Measurements from ENCODE around the gene LTA. TPM values are rescaled to one million over a fixed set of nuclear protein-coding genes. Genes with fewer than 3 reads are reported as not detected.
A peak's percentile ranks its signal among the peaks of the same experiment; 100 is the strongest.

The LTA gene
- total and polyA plus RNA-seq, 12 donors: 0.06 to 0.86 (median 0.29) TPM; not detected in 8

DNA sequence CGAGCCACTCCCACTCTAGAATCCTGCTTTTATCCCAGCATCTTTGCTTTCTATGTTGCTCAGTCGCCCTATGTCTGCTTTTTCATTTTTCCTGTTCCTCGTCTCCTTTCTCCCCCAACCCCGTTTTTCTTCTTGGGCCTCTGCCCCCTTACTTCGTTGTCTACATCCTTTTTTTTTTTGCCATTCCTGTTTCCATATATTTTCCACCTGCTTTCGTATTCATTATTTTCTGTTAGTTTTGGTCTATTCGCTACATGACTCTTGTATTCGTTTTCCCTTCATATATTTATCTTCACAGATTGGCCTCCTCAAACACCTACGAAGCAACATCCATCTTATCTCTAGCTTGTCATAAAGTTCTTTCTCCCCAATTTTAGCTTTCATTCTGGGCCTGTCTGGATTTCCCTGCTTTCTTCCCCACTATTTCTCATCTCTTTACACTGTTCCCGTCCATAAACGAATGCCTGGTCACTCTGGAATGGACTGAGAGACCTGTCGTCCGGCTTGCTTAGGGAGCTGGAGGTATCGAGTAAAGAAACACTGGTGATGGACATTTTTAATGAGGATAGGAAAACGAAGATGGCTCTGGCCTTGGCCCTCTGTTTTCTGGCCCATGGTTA, 49.3 kb downstream of the LTA start:
- H3K4me3 ChIP-seq: peak overlapping the region; percentile 68 to 99 (median 80)
- H3K27me3 ChIP-seq: no peaks in the 10 kb centered on the region
- ATAC-seq (no peak), DNase-seq (no peak)
- peaks cover 0 to 42% (median 29%) of the 10 kb centered on the region in 9 donors for H3K36me3 ChIP-seq
- TF ChIP-seq, protein P1, sequence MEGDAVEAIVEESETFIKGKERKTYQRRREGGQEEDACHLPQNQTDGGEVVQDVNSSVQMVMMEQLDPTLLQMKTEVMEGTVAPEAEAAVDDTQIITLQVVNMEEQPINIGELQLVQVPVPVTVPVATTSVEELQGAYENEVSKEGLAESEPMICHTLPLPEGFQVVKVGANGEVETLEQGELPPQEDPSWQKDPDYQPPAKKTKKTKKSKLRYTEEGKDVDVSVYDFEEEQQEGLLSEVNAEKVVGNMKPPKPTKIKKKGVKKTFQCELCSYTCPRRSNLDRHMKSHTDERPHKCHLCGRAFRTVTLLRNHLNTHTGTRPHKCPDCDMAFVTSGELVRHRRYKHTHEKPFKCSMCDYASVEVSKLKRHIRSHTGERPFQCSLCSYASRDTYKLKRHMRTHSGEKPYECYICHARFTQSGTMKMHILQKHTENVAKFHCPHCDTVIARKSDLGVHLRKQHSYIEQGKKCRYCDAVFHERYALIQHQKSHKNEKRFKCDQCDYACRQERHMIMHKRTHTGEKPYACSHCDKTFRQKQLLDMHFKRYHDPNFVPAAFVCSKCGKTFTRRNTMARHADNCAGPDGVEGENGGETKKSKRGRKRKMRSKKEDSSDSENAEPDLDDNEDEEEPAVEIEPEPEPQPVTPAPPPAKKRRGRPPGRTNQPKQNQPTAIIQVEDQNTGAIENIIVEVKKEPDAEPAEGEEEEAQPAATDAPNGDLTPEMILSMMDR (IDR thresholded peaks at IDR 0.05): no peak
- H3K9me3 ChIP-seq: no peaks in the 10 kb centered on the region
- H3K4me1 ChIP-seq: peaks cover 0 to 24% (median 21%) of the 10 kb centered on the region in 9 donors
- intact Hi-C loops (cut with DNase I): loop anchor here in 2 of 10 donors (2.0 to 5.0 kb wide), 2 partner anchors 31 to 276 kb away; partner anchors contain the start of genes BAG6 (in 1 of the 2) and EHMT2 (in 1 of the 2)
- WGBS, 2 donors: 6 to 8% methylated on average over 15 of the region's 15 CpGs
- peak overlapping the region; percentile 83 to 99 (median 96) for H3K27ac ChIP-seq

DNA sequence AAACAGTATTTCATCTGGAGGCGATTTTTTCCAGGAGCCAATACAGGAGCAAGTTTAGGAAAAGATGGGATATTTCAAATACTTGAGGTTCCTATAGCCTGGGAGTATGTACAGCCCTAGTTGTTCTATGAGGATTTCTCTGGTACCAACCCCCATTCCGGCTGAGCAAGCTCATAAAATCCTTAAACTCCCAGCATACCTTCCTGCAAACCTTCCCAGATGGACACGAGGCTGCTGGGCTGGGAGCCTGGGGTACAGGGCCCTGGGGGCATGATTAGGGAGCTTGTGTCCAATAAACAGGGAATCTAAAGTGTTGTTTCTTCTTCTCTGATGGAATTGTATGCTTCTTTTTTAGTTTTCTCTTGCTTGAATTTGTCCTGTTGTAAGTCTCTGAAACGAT, 49.9 kb downstream of the LTA start:
- H3K4me1 ChIP-seq: peaks cover 0 to 24% (median 21%) of the 10 kb centered on the region in 9 donors
- H3K27me3 ChIP-seq: no peaks in the 10 kb centered on the region
- intact Hi-C loops (cut with DNase I): loop anchor here in 2 of 10 donors (2.0 to 5.0 kb wide), 2 partner anchors 31 to 275 kb away; partner anchors contain the start of genes BAG6 (in 1 of the 2) and EHMT2 (in 1 of the 2)
- TF ChIP-seq, protein P1 (IDR thresholded peaks at IDR 0.05): no peak
- H3K36me3 ChIP-seq: peaks cover 0 to 48% (median 35%) of the 10 kb centered on the region in 9 donors
- ATAC-seq (no peak), DNase-seq (no peak)
- 21 to 26% methylated on average over 4 of the region's 4 CpGs for WGBS, 2 donors
- peak overlapping the region in 8 of 10 donors; percentile 12 to 99 (median 95) for H3K27ac ChIP-seq
- peak overlapping the region in 8 of 10 donors; percentile 70 to 99 (median 86) for H3K4me3 ChIP-seq
- no peaks in the 10 kb centered on the region for H3K9me3 ChIP-seq

DNA sequence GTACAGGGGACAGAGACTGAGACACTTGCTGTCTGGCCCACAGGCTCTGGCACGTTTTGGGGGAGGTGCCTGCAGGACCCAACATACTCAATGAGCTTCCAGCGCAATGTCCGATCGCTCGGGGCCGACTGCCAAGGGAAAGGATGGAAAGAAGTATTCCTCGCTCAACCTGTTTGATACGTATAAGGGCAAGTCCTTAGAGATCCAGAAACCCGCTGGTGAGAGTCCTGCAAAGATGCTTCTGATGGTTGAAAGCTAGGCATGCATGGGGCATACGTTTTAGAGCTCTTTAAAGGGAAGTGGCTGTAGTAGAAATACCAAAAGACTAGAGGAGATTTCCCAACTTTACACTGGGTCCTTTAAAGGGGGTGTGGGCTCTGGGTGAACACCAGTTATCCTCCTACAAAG, 50.6 kb downstream of the LTA start:
- peak overlapping the region in 2 of 10 donors; percentile 74 to 79 for H3K4me3 ChIP-seq
- no peak for ATAC-seq
- TF ChIP-seq, protein P1 (IDR thresholded peaks at IDR 0.05): no peak
- H3K36me3 ChIP-seq: peaks cover 0 to 55% (median 42%) of the 10 kb centered on the region in 9 donors
- 44 to 57% methylated on average over 10 of the region's 10 CpGs for WGBS, 2 donors
- intact Hi-C loops (cut with DNase I): loop anchor here in 1 of 10 donors (5.0 kb wide), 1 partner anchor 275 kb away; the partner anchor contains the start of gene EHMT2
- H3K27ac ChIP-seq: peak overlapping the region in 5 of 10 donors; percentile 12 to 99 (median 95)
- no peaks in the 10 kb centered on the region for H3K27me3 ChIP-seq
- no peak for DNase-seq
- no peaks in the 10 kb centered on the region for H3K9me3 ChIP-seq
- peaks cover 0 to 24% (median 21%) of the 10 kb centered on the region in 9 donors for H3K4me1 ChIP-seq

Other genes with a start within 250 kb of the LTA start
Only the 30 nearest of the 34 such genes appear.
- 1,000 to 10,000 TPM in 1 of 10 donors, 100 to 1,000 TPM in 9; 252 to 2,676 (median 383) TPM for gene HLA-B, start 215.1 kb upstream of the LTA start, total RNA-seq
- 100 to 1,000 TPM; 516 to 656 TPM for gene HLA-B, start 215.1 kb upstream of the LTA start, polyA plus RNA-seq
- 10 to 100 TPM in 2 of 10 donors, 1 to 10 TPM in 8; 3.2 to 15.0 (median 8.7) TPM for gene MICA, start 168.7 kb upstream of the LTA start, total RNA-seq
- 10 to 100 TPM; 21.2 to 36.0 TPM for gene MICA, start 168.7 kb upstream of the LTA start, polyA plus RNA-seq
- 1 to 10 TPM in 6 of 10 donors, under 1 TPM in 4; 0.66 to 4.3 (median 1.6) TPM for gene MICB, start 74.1 kb upstream of the LTA start, total RNA-seq
- 1 to 10 TPM; 1.0 to 1.2 TPM for gene MICB, start 74.1 kb upstream of the LTA start, polyA plus RNA-seq
- gene MCCD1, start 43.3 kb upstream of the LTA start, total RNA-seq: not detected
- gene MCCD1, start 43.3 kb upstream of the LTA start, polyA plus RNA-seq: not detected
- gene DDX39B, start 30.3 kb upstream of the LTA start, total RNA-seq: 100 to 1,000 TPM; 154 to 193 (median 172) TPM
- 100 to 1,000 TPM; 160 to 422 TPM for gene DDX39B, start 30.3 kb upstream of the LTA start, polyA plus RNA-seq
- 1 to 10 TPM in 9 of 10 donors, under 1 TPM in 1; 0.97 to 2.2 (median 2.0) TPM for gene ATP6V1G2, start 25.7 kb upstream of the LTA start, total RNA-seq
- gene ATP6V1G2, start 25.7 kb upstream of the LTA start, polyA plus RNA-seq: 1 to 10 TPM in 1 of 2 donors, under 1 TPM in 1; 0.88 to 2.5 TPM
- gene NFKBIL1, start 24.7 kb upstream of the LTA start, total RNA-seq: 10 to 100 TPM in 9 of 10 donors, 1 to 10 TPM in 1; 9.7 to 15.8 (median 11.7) TPM
- 10 to 100 TPM; 18.5 to 22.2 TPM for gene NFKBIL1, start 24.7 kb upstream of the LTA start, polyA plus RNA-seq
- gene TNF, start 3.3 kb downstream of the LTA start, total RNA-seq: 1 to 10 TPM in 2 of 10 donors, under 1 TPM in 7, not detected in 1; 0.33 to 3.0 (median 0.61) TPM
- under 1 TPM; 0.16 to 0.51 TPM for gene TNF, start 3.3 kb downstream of the LTA start, polyA plus RNA-seq
- 1 to 10 TPM in 3 of 10 donors, under 1 TPM in 6, not detected in 1; 0.26 to 10.0 (median 0.67) TPM for gene LTB, start 10.1 kb downstream of the LTA start, total RNA-seq
- under 1 TPM; 0.51 to 0.65 TPM for gene LTB, start 10.1 kb downstream of the LTA start, polyA plus RNA-seq
- 10 to 100 TPM in 1 of 10 donors, 1 to 10 TPM in 9; 2.6 to 35.6 (median 3.9) TPM for gene LST1, start 14.0 kb downstream of the LTA start, total RNA-seq
- 1 to 10 TPM; 6.5 to 8.7 TPM for gene LST1, start 14.0 kb downstream of the LTA start, polyA plus RNA-seq
- gene NCR3, start 20.7 kb downstream of the LTA start, total RNA-seq: 1 to 10 TPM in 1 of 10 donors, under 1 TPM in 2, not detected in 7; 0.31 to 1.0 (median 0.33) TPM
- not detected for gene NCR3, start 20.7 kb downstream of the LTA start, polyA plus RNA-seq
- 10 to 100 TPM in 3 of 10 donors, 1 to 10 TPM in 7; 2.8 to 62.1 (median 6.2) TPM for gene AIF1, start 42.9 kb downstream of the LTA start, total RNA-seq
- 10 to 100 TPM; 18.2 to 20.2 TPM for gene AIF1, start 42.9 kb downstream of the LTA start, polyA plus RNA-seq
- 100 to 1,000 TPM in 4 of 10 donors, 10 to 100 TPM in 6; 83.9 to 105 (median 98.9) TPM for gene PRRC2A, start 48.4 kb downstream of the LTA start, total RNA-seq
- gene PRRC2A, start 48.4 kb downstream of the LTA start, polyA plus RNA-seq: 100 to 1,000 TPM in 1 of 2 donors, 10 to 100 TPM in 1; 93.4 to 179 TPM
- 100 to 1,000 TPM; 262 to 347 (median 300) TPM for gene BAG6, start 80.4 kb downstream of the LTA start, total RNA-seq
- 100 to 1,000 TPM; 311 to 522 TPM for gene BAG6, start 80.4 kb downstream of the LTA start, polyA plus RNA-seq
- 1 to 10 TPM; 1.8 to 3.9 (median 2.5) TPM for gene APOM, start 83.6 kb downstream of the LTA start, total RNA-seq
- gene APOM, start 83.6 kb downstream of the LTA start, polyA plus RNA-seq: 1 to 10 TPM; 3.2 to 7.4 TPM
- 10 to 100 TPM; 15.9 to 23.3 (median 18.0) TPM for gene C6orf47, start 88.5 kb downstream of the LTA start, total RNA-seq
- gene C6orf47, start 88.5 kb downstream of the LTA start, polyA plus RNA-seq: 10 to 100 TPM; 18.5 to 22.2 TPM
- 10 to 100 TPM; 14.5 to 23.8 (median 18.3) TPM for gene GPANK1, start 92.7 kb downstream of the LTA start, total RNA-seq
- 10 to 100 TPM; 15.4 to 17.8 TPM for gene GPANK1, start 92.7 kb downstream of the LTA start, polyA plus RNA-seq
- 100 to 1,000 TPM; 101 to 153 (median 115) TPM for gene CSNK2B, start 93.8 kb downstream of the LTA start, total RNA-seq
- gene CSNK2B, start 93.8 kb downstream of the LTA start, polyA plus RNA-seq: 100 to 1,000 TPM; 109 to 199 TPM
- gene LY6G5B, start 97.7 kb downstream of the LTA start, total RNA-seq: 1 to 10 TPM; 2.4 to 6.7 (median 3.8) TPM
- 1 to 10 TPM; 3.6 to 7.3 TPM for gene LY6G5B, start 97.7 kb downstream of the LTA start, polyA plus RNA-seq
- gene LY6G5C, start 108.8 kb downstream of the LTA start, total RNA-seq: 1 to 10 TPM; 1.2 to 3.5 (median 1.9) TPM
- 1 to 10 TPM; 2.0 to 2.6 TPM for gene LY6G5C, start 108.8 kb downstream of the LTA start, polyA plus RNA-seq
- gene ABHD16A, start 131.0 kb downstream of the LTA start, total RNA-seq: 10 to 100 TPM; 24.3 to 40.3 (median 28.7) TPM
- gene ABHD16A, start 131.0 kb downstream of the LTA start, polyA plus RNA-seq: 10 to 100 TPM; 28.0 to 45.2 TPM
- gene LY6G6F, start 134.6 kb downstream of the LTA start, total RNA-seq: not detected
- gene LY6G6F, start 134.6 kb downstream of the LTA start, polyA plus RNA-seq: not detected
- gene LY6G6D, start 143.1 kb downstream of the LTA start, total RNA-seq: not detected
- gene LY6G6D, start 143.1 kb downstream of the LTA start, polyA plus RNA-seq: not detected
- gene LY6G6C, start 149.5 kb downstream of the LTA start, total RNA-seq: not detected
- not detected for gene LY6G6C, start 149.5 kb downstream of the LTA start, polyA plus RNA-seq
- under 1 TPM in 7 of 10 donors, not detected in 3; 0.11 to 0.97 (median 0.27) TPM for gene MPIG6B, start 151.1 kb downstream of the LTA start, total RNA-seq
- under 1 TPM; 0.13 to 0.37 TPM for gene MPIG6B, start 151.1 kb downstream of the LTA start, polyA plus RNA-seq
- 10 to 100 TPM; 35.2 to 61.6 (median 51.5) TPM for gene DDAH2, start 157.0 kb downstream of the LTA start, total RNA-seq
- gene DDAH2, start 157.0 kb downstream of the LTA start, polyA plus RNA-seq: 100 to 1,000 TPM in 1 of 2 donors, 10 to 100 TPM in 1; 96.4 to 117 TPM
- gene CLIC1, start 164.2 kb downstream of the LTA start, total RNA-seq: 100 to 1,000 TPM in 2 of 10 donors, 10 to 100 TPM in 8; 64.5 to 219 (median 87.9) TPM
- gene CLIC1, start 164.2 kb downstream of the LTA start, polyA plus RNA-seq: 100 to 1,000 TPM in 1 of 2 donors, 10 to 100 TPM in 1; 51.1 to 400 TPM
- 1 to 10 TPM in 8 of 10 donors, under 1 TPM in 2; 0.89 to 4.3 (median 2.6) TPM for gene MSH5, start 167.7 kb downstream of the LTA start, total RNA-seq
- gene MSH5, start 167.7 kb downstream of the LTA start, polyA plus RNA-seq: 1 to 10 TPM in 1 of 2 donors, under 1 TPM in 1; 0.97 to 6.1 TPM
- gene SAPCD1, start 190.4 kb downstream of the LTA start, total RNA-seq: 1 to 10 TPM in 1 of 10 donors, under 1 TPM in 6, not detected in 3; 0.52 to 1.2 (median 0.72) TPM
- 1 to 10 TPM in 1 of 2 donors, under 1 TPM in 1; 0.36 to 1.9 TPM for gene SAPCD1, start 190.4 kb downstream of the LTA start, polyA plus RNA-seq
- gene VWA7, start 205.0 kb downstream of the LTA start, total RNA-seq: 10 to 100 TPM in 9 of 10 donors, 1 to 10 TPM in 1; 10.0 to 28.3 (median 20.8) TPM
- 1 to 10 TPM; 2.2 to 6.6 TPM for gene VWA7, start 205.0 kb downstream of the LTA start, polyA plus RNA-seq